IPS-20b (cell line): ENCODE measurements around the gene C1QA.

Source experiments
- H3K27ac ChIP-seq: one replicate; pipeline ENCODE4 v1.5.1; 2013; ENCODE audit warnings: low read length
- H3K27me3 ChIP-seq: 2 replicates; pipeline ENCODE4 v1.6.1; 2013; ENCODE audit warnings: mild to moderate bottlenecking, low read length, inconsistent platforms; ENCODE audit not compliant: insufficient read depth
- H3K36me3 ChIP-seq: 2 replicates; pipeline ENCODE4 v1.6.1; 2013; ENCODE audit warnings: low read depth, mild to moderate bottlenecking, inconsistent platforms, low read length, moderate library complexity; ENCODE audit not compliant: insufficient read depth
- H3K4me1 ChIP-seq: 2 replicates; pipeline ENCODE4 v1.6.1; 2013; ENCODE audit warnings: mild to moderate bottlenecking, control low read depth, inconsistent platforms, low read length, moderate library complexity; ENCODE audit not compliant: insufficient read depth
- H3K4me3 ChIP-seq: 2 replicates; pipeline ENCODE4 v1.5.1; 2013; ENCODE audit warnings: mild to moderate bottlenecking, low read length, inconsistent platforms
- H3K9ac ChIP-seq: 2 replicates; pipeline ENCODE4 v1.6.1; 2013; ENCODE audit warnings: low read depth, mild to moderate bottlenecking, inconsistent platforms, low read length, moderate library complexity
- H3K9me3 ChIP-seq: 2 replicates; pipeline ENCODE4 v1.6.1; 2013; ENCODE audit warnings: mild to moderate bottlenecking, low read depth, low read length, inconsistent platforms; ENCODE audit not compliant: insufficient read depth

The C1QA gene

DNA sequence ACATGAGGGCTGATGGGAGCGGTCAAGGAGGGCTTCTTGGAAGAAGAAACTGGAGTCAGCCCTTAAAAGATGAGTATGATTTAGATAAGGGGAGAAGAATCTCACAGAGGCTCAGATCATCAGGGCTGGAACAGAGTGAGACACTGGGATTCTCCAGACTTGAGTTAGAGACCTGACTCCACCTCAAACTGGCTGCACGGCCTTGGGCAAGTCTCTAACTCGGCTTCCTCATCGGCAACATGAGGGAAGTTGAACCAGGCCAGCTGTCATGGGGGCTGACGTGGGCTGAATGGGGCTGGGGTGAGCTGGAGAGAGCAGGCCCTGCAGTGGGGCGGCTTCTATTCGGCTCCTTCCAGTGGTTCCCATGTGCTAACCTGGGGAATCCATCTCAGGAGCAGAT, 9.5 kb downstream of the C1QA start:
- Histone ChIP-seq H3K36me3 (no peaks in the 10 kb centered on the region), H3K4me3 (no peak overlapping the region), H3K27ac (no peak overlapping the region), H3K9ac (no peak overlapping the region), H3K9me3 (no peaks in the 10 kb centered on the region), H3K4me1 (no peaks in the 10 kb centered on the region), H3K27me3 (no peaks in the 10 kb centered on the region; the same call in 1 of the 2 replicates)

DNA sequence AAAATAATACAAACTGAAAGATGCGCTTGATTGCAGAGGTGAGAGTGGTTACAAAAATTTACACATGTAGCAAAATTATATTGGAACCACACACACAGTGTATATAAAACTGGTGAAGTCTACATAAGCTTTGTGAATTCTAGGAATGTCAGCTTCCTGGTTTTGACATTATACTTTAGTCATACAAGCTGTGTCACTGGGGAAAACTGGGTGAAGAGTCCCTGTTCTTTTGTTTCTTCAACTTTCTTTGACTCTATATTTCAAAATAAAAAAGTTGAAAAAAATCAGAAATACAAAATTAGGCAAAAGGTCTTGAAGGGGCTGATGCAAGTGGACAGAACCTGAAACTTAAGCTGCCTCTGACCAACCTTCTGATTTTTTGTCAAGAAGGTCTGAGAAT, 10.0 kb downstream of the C1QA start:
- no peaks in the 10 kb centered on the region for H3K4me1 ChIP-seq
- H3K9me3 ChIP-seq = no peaks in the 10 kb centered on the region
- no peak overlapping the region for H3K27ac ChIP-seq
- H3K4me3 ChIP-seq = no peak overlapping the region
- no peaks in the 10 kb centered on the region for H3K36me3 ChIP-seq
- no peaks in the 10 kb centered on the region; the same call in 1 of the 2 replicates for H3K27me3 ChIP-seq
- H3K9ac ChIP-seq = no peak overlapping the region

DNA sequence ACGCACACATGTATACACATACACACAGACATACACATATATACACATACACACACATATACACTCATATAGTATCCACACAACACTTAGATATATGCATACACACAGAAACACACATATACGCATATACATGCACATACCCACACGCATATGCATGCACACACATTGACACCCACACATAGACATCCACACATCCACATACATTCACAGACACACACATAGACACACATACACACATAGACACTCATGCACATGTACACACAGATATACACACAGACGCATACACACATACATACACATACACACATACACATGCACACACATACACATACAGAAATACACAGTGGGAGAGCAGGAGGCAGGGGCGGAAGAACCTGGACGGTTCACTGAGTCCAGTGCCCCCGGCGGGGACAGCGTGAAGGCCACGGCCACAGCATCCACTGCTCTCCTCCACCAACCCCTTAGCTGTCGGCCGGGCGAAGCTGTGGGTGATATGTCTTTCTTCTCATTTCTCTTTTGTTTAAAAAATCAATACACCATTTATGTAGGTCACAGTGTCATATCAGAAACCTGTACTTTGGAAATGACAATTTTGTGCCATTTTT, 13.8 kb downstream of the C1QA start:
- Histone ChIP-seq H3K27ac (no peak overlapping the region), H3K36me3 (no peaks in the 10 kb centered on the region), H3K27me3 (no peaks in the 10 kb centered on the region; the same call in 1 of the 2 replicates), H3K4me3 (no peak overlapping the region), H3K9me3 (no peaks in the 10 kb centered on the region), H3K9ac (no peak overlapping the region), H3K4me1 (no peaks in the 10 kb centered on the region)

DNA sequence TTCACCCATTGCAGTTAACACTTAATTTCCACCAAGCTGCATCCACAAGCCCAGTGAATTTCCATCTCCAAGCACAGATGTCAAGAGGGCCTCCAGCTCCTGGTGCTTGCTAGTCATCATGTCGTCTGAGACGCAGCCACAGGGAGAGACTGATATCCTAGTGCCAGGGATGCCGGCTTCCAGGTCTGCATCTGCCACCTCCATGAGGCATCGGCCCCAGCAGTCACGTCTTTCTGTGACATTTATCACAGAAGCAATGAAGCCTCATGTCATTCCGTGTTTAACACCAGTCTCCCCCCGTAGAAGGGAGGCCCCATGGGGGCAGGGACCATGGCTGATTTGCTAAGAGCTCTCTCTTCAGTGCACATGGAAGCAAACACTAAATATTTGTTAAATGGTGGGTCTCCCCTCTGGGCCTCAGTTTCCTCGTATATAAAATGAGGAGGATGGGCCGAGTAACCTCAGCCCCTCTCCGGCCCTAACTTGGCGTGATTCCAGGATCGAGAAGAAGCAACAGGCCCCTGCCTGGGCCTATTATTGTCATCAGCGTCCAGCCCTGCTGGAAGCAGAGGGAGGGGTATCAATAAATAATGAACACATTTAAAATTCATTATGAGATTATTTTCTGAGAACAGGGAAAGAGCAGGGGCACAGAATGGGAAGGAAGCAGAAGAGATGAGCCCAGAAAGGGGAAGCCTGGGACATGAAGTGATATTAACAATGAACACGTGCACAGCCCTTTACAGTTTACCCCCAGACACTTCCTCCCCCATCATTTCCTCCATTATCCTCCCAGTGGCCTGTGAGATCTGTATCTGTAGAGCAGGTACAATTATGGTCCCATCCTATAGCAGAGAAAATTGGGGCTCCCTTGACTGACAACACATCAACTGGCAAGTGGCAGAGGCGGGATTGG, 15.8 kb downstream of the C1QA start:
- H3K4me3 ChIP-seq = no peak overlapping the region
- no peak overlapping the region for H3K9ac ChIP-seq
- H3K4me1 ChIP-seq = no peaks in the 10 kb centered on the region
- H3K27me3 ChIP-seq = no peaks in the 10 kb centered on the region; the same call in 1 of the 2 replicates
- H3K9me3 ChIP-seq = no peaks in the 10 kb centered on the region
- H3K27ac ChIP-seq = no peak overlapping the region
- no peaks in the 10 kb centered on the region for H3K36me3 ChIP-seq

DNA sequence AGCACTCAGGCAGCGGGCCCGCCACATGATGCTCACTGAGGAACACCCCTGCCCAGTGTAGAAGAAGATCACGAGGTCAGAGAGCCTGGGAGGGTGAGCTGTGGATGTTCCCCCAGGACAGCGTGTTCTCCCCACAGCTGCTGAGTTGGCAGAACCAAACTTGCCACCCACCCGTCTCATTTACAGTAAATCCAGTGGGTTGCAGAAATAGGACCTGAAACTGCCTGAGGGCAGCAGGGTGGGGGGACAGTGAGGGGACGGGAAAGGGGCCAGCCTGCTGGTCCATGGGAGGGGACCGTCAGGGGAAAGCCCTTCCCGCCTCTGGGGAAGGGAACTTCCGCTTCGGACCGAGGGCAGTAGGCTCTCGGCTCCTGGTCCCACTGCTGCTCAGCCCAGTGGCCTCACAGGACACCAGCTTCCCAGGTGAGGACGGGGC, 16.5 kb downstream of the C1QA start, which contains the start of gene C1QB:
Gene C1QB, plus strand, starts transcription at position 356 of the 436 bp plus-strand sequence. CDS start 6,227 bp downstream, outside the sequence.
- H3K36me3 ChIP-seq = no peaks in the 10 kb centered on the region
- no peak within 1 kb of the TSS for H3K4me3 ChIP-seq
- H3K9me3 ChIP-seq = no peaks in the 10 kb centered on the region
- H3K27me3 ChIP-seq = no peaks in the 10 kb centered on the region
- H3K9ac ChIP-seq = no peak within 1 kb of the TSS
- no peak within 1 kb of the TSS for H3K27ac ChIP-seq
- H3K4me1 ChIP-seq = no peaks in the 10 kb centered on the region

DNA sequence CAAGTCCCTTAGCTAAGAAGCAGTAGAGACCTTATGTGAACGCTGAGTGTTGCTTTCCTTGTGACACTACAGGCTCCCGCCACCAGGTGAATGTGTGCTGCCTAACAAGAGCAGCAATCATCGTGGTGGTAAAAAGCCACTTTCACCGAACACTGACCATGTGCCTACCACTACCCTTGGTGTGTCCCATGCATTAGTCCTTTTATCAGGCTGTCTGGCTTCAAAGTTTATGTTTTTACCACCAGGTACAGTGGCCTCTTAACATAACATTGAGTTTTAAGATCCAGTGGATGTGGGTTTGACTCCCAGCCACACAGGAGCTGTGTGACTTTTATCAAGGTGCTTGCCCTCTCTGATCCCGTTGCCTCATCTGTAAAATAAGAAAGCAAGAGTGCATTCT, 18.3 kb downstream of the C1QA start:
- H3K27me3 ChIP-seq = no peaks in the 10 kb centered on the region
- no peak overlapping the region for H3K9ac ChIP-seq
- no peak overlapping the region for H3K27ac ChIP-seq
- no peak overlapping the region for H3K4me3 ChIP-seq
- no peaks in the 10 kb centered on the region for H3K36me3 ChIP-seq
- H3K9me3 ChIP-seq = no peaks in the 10 kb centered on the region
- no peaks in the 10 kb centered on the region for H3K4me1 ChIP-seq

DNA sequence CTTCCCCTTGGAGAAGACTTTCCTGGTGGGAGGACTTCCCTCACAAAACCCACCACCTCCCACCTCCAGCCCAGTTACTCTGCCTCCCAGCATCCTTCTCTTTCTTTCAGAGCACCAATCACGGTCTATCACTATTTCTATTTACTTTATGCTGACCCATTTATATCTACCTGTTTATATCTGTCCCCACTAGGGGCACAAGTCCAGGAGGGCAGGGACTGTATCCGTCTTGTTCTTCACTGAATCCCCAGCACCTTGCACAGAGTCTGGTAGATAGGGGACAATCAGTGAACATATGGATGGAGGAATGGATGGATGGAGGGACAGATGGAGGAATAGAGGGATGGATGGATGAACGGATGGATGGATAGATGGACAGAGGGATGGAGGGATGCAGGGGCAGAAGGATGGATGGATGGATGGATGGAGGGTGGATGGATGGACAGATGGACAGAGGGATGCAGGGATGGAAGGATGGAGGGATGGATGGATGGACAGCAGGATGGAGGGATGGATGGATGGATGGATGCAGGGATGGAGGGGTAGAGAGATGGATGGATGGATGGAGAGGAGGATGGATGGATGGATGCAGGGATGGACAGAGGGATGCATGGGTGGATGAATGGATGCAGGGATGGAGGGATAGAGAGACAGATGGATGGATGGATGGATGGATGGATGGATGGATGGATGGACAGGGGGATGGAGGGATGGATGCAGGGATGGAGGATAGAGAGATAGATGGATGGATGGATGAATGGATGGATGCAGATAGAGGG, 22.1 kb downstream of the C1QA start:
- H3K4me1 ChIP-seq = no peaks in the 10 kb centered on the region
- H3K27me3 ChIP-seq = no peaks in the 10 kb centered on the region
- H3K9ac ChIP-seq = no peak overlapping the region
- H3K27ac ChIP-seq = no peak overlapping the region
- no peak overlapping the region for H3K4me3 ChIP-seq
- no peaks in the 10 kb centered on the region for H3K36me3 ChIP-seq
- H3K9me3 ChIP-seq = no peaks in the 10 kb centered on the region

DNA sequence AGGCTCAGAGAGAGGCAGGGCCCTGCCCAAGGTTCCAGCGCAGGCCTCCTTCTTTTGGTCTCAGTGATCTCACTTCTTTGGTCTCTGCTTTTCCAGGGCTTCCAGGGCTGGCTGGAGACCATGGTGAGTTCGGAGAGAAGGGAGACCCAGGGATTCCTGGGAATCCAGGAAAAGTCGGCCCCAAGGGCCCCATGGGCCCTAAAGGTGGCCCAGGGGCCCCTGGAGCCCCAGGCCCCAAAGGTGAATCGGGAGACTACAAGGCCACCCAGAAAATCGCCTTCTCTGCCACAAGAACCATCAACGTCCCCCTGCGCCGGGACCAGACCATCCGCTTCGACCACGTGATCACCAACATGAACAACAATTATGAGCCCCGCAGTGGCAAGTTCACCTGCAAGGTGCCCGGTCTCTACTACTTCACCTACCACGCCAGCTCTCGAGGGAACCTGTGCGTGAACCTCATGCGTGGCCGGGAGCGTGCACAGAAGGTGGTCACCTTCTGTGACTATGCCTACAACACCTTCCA, 24.4 kb downstream of the C1QA start:
- Histone ChIP-seq H3K4me3 (no peak overlapping the region), H3K27me3 (no peaks in the 10 kb centered on the region), H3K9ac (no peak overlapping the region), H3K4me1 (no peaks in the 10 kb centered on the region), H3K27ac (no peak overlapping the region), H3K9me3 (no peaks in the 10 kb centered on the region), H3K36me3 (no peaks in the 10 kb centered on the region)

DNA sequence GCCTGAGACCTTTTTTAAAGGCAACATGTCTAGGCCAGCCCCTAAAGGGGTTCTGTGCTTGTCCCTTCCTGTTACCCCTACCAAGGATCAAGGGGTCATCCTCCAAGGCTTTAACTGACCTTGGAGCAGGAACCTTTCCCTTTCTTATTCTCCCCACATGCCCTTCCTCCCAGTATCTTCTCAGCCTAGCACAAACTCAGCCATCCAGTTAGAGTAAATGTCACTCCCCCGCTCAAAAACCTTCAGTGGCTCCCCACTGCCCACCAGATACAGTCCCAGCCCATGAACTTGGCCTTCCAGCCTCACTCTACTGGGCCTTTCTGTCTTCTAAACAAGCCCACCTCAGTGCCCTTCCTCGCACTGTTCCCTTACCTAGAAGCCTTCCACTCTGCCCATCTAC, 25.5 kb downstream of the C1QA start:
- no peaks in the 10 kb centered on the region for H3K36me3 ChIP-seq
- H3K9ac ChIP-seq = no peak overlapping the region
- H3K4me1 ChIP-seq = no peaks in the 10 kb centered on the region
- H3K4me3 ChIP-seq = no peak overlapping the region
- H3K27ac ChIP-seq = no peak overlapping the region
- H3K9me3 ChIP-seq = no peaks in the 10 kb centered on the region
- H3K27me3 ChIP-seq = no peaks in the 10 kb centered on the region

DNA sequence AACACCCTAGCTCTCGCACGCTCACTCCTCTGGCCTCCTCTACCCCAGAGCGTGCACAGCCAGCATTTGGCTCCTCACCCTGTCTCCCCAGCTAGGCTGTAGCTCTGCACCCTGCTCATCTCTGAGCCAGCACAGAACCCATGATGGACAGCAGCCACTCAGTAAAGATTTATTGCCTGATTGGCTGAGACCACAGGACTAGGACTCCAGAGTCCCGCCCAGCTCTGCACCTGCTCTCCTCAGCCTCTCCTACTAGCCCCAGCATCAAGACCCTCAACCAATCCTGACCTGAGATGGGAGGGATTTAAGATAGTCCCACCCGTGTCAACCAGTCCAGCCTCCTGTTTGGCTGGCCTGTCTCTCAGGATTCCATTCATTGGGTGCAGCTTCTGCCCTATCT, 25.9 kb downstream of the C1QA start:
- no peak overlapping the region for H3K9ac ChIP-seq
- no peak overlapping the region for H3K27ac ChIP-seq
- no peaks in the 10 kb centered on the region; the same call in 1 of the 2 replicates for H3K27me3 ChIP-seq
- no peaks in the 10 kb centered on the region for H3K36me3 ChIP-seq
- no peak overlapping the region for H3K4me3 ChIP-seq
- no peaks in the 10 kb centered on the region for H3K4me1 ChIP-seq
- no peaks in the 10 kb centered on the region for H3K9me3 ChIP-seq

DNA sequence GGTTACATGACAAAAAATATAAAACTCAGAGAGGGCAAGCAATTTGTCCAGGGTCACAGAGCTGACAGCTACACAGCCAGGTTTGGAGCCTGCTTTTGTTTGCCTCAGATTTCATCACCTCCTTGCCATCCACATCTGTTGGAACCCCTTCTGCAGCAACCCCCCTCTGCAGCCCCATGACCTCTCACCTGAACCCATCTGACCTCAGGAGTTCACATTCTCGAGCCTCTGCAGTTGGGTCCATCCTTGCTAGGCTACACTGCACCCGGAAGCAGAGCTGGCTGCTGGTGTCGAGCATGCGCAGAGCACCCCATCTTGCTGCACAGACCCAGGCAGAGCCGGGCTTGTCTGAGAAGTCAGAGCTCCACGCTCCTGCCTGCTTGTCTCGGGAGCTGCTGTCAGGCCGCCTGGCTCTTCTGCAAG, 26.6 kb downstream of the C1QA start:
- no peak overlapping the region for H3K4me3 ChIP-seq
- H3K27me3 ChIP-seq = no peaks in the 10 kb centered on the region; the same call in 1 of the 2 replicates
- H3K9me3 ChIP-seq = no peaks in the 10 kb centered on the region
- H3K27ac ChIP-seq = no peak overlapping the region
- H3K36me3 ChIP-seq = no peaks in the 10 kb centered on the region
- H3K4me1 ChIP-seq = no peaks in the 10 kb centered on the region
- H3K9ac ChIP-seq = no peak overlapping the region
